NB4 (cell line): Measurements from ENCODE around the gene SPTBN2.

ENCODE experiments used
- DNase-seq: peaks from one replicate; pipeline ENCODE4 v3.0.0; 2010; ENCODE audit warnings: low read depth
- H3K4me3 ChIP-seq: one replicate; pipeline ENCODE4 v1.5.1; 2011; ENCODE audit warnings: mild to moderate bottlenecking, low read depth, low read length, moderate library complexity
- MAX ChIP-seq: IDR thresholded peaks from 2 replicates; pipeline ENCODE4 v1.6.1; 2011; ENCODE audit warnings: low read depth, low read length
- MYC ChIP-seq: IDR thresholded peaks from 2 replicates; pipeline ENCODE4 v1.6.1; 2011; ENCODE audit warnings: low read depth, low read length
- POLR2A ChIP-seq: IDR thresholded peaks from 2 replicates; pipeline ENCODE4 v1.6.1; 2011; ENCODE audit warnings: mild to moderate bottlenecking; ENCODE audit not compliant: insufficient read length; ENCODE audit errors: extremely low read depth
- TF ChIP-seq, protein P1 (sequence below): IDR thresholded peaks from one replicate; pipeline ENCODE4 v1.5.1; 2012; ENCODE audit warnings: low read depth, low read length

SPTBN2 gene

GRCh38 chr11:66674964-66675602 lies 53.9 kb downstream of the SPTBN2 start:
- TF ChIP-seq, protein P1, sequence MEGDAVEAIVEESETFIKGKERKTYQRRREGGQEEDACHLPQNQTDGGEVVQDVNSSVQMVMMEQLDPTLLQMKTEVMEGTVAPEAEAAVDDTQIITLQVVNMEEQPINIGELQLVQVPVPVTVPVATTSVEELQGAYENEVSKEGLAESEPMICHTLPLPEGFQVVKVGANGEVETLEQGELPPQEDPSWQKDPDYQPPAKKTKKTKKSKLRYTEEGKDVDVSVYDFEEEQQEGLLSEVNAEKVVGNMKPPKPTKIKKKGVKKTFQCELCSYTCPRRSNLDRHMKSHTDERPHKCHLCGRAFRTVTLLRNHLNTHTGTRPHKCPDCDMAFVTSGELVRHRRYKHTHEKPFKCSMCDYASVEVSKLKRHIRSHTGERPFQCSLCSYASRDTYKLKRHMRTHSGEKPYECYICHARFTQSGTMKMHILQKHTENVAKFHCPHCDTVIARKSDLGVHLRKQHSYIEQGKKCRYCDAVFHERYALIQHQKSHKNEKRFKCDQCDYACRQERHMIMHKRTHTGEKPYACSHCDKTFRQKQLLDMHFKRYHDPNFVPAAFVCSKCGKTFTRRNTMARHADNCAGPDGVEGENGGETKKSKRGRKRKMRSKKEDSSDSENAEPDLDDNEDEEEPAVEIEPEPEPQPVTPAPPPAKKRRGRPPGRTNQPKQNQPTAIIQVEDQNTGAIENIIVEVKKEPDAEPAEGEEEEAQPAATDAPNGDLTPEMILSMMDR, result no peak
- TF ChIP-seq POLR2A (no peak), MAX (no peak), MYC (no peak)
- H3K4me3 ChIP-seq, result peak overlapping the region; percentile 74
- DNase-seq, result no peak

- no peak overlapping the region for H3K4me3 ChIP-seq
- TF ChIP-seq MYC, result no peak
- no peak for TF ChIP-seq MAX
- TF ChIP-seq, protein P1, result no peak
- TF ChIP-seq POLR2A, result no peak
- DNase-seq, result no peak
Measured at GRCh38 chr11:66670816-66671215, 58.2 kb downstream of the SPTBN2 start.

- TF ChIP-seq POLR2A (no peak), MYC (no peak), MAX (no peak)
- TF ChIP-seq, protein P1, result no peak
- no peak for DNase-seq
- H3K4me3 ChIP-seq, result no peak overlapping the region
Measured at GRCh38 chr11:66665369-66665768, 63.6 kb downstream of the SPTBN2 start.

DNA sequence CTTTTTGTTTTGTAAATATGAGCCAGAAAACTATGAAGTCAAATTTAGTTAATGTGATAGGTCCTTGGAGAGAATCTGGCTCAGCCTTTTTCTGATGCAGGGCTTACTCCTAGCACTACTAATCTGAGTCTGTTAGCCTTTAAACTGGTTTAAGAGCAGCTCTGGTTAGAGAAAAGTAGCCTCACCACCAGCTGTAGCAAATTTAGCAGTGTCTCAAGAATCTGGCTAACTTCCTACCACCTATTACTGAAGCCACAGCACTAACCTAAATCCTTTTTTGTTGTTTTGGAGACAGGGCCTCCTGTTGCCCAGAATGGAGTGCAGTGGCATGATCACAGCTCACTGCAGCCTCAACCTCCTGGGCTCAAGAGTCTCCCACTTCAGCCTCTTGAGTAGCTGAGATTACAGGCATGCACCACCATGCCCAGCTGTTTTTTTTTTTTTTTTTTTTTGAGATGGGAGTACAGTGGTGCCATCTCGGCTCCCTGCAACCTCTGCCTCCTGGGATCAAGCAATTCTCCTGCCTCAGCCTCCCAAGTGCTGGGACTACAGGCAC lies 65.2 kb downstream of the SPTBN2 start:
- no peak overlapping the region for H3K4me3 ChIP-seq
- no peak for TF ChIP-seq POLR2A
- TF ChIP-seq MYC, result no peak
- no peak for TF ChIP-seq MAX
- TF ChIP-seq, protein P1, result no peak
- DNase-seq, result no peak

DNA sequence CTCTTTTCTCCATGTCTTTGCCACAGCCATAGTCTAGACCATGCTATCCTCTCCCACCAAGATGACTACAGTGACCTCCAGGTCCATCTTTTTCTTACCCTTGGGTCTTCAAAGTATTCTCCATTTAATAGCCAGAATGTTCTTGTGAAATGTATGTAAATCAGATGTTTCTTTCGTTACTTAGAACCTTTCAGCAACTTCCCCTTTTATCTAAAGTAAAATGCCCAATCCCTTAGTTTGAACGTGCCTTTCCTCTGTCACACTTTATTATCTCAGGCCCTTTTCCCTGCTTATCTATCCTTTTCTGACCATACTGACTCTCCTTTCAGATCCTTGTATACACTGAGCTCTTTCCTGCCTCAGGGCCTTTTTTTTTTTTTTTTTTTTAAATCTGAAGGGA lies 69.3 kb downstream of the SPTBN2 start:
- TF ChIP-seq MYC, result no peak
- TF ChIP-seq, protein P1, result no peak
- no peak for TF ChIP-seq POLR2A
- no peak for TF ChIP-seq MAX
- peak; percentile 39 for DNase-seq
- no peak overlapping the region for H3K4me3 ChIP-seq
